ENCODE results near the gene TADA1. TPM values are rescaled to one million over a fixed set of nuclear protein-coding genes. Genes with fewer than 3 reads are reported as not detected.
"Not testable (repeated sequence)": the region's sequence is repeated elsewhere in the genome, so short reads cannot be mapped to it uniquely, and the experiment has no call there.

Gene TADA1
- total RNA-seq, 1 donor from 2014 or later = 6.4 TPM

- DNase-seq (ENCODE audit: low spot score) = no peak
Observed at GRCh38 chr1:166844791-166845190, 31.3 kb downstream of the TADA1 start.

GRCh38 chr1:166843769-166844596 is 32.1 kb downstream of the TADA1 start:
- DNase-seq (ENCODE audit: low spot score) = no peak

- DNase-seq (ENCODE audit: low spot score) = no peak
Observed at GRCh38 chr1:166843322-166843721, 32.7 kb downstream of the TADA1 start.

GRCh38 chr1:166840309-166841274 is 35.5 kb downstream of the TADA1 start:
- DNase-seq (ENCODE audit: low spot score) = no peak

- no peak for DNase-seq (ENCODE audit: low spot score)
Observed at GRCh38 chr1:166839600-166840308, 36.3 kb downstream of the TADA1 start.

GRCh38 chr1:166838766-166839599 is 37.1 kb downstream of the TADA1 start, which contains the start of gene POGK:
Gene POGK, plus strand, starts transcription at chr1:166839475. Its CDS starts 1,482 bp downstream, at chr1:166840957.
- peak; percentile 95 for DNase-seq (ENCODE audit: low spot score)

- DNase-seq (ENCODE audit: low spot score) = no peak
Observed at GRCh38 chr1:166836733-166837132, 39.3 kb downstream of the TADA1 start.

GRCh38 chr1:166829762-166830161 is 46.3 kb downstream of the TADA1 start:
- not testable (repeated sequence) for DNase-seq (ENCODE audit: low spot score)

GRCh38 chr1:166827426-166827825 is 48.6 kb downstream of the TADA1 start:
- no peak for DNase-seq (ENCODE audit: low spot score)

- no peak for DNase-seq (ENCODE audit: low spot score)
Observed at GRCh38 chr1:166822385-166822784, 53.7 kb downstream of the TADA1 start.

GRCh38 chr1:166819974-166820373 is 56.1 kb downstream of the TADA1 start:
- no peak for DNase-seq (ENCODE audit: low spot score)

- no peak for DNase-seq (ENCODE audit: low spot score)
Observed at GRCh38 chr1:166814611-166815010, 61.5 kb downstream of the TADA1 start.

- no peak for DNase-seq (ENCODE audit: low spot score)
Observed at GRCh38 chr1:166813508-166814223, 62.4 kb downstream of the TADA1 start.

- no peak for DNase-seq (ENCODE audit: low spot score)
Observed at GRCh38 chr1:166811691-166812090, 64.4 kb downstream of the TADA1 start.

GRCh38 chr1:166808952-166809351 is 67.1 kb downstream of the TADA1 start:
- no peak for DNase-seq (ENCODE audit: low spot score)
